ENCODE measurements around the gene PHLDB3. TPM values are rescaled to one million over a fixed set of nuclear protein-coding genes. Genes with fewer than 3 reads are reported as not detected.

Gene PHLDB3
- total RNA-seq, 1 experiment from 2014 or later: 29.0 TPM

DNA sequence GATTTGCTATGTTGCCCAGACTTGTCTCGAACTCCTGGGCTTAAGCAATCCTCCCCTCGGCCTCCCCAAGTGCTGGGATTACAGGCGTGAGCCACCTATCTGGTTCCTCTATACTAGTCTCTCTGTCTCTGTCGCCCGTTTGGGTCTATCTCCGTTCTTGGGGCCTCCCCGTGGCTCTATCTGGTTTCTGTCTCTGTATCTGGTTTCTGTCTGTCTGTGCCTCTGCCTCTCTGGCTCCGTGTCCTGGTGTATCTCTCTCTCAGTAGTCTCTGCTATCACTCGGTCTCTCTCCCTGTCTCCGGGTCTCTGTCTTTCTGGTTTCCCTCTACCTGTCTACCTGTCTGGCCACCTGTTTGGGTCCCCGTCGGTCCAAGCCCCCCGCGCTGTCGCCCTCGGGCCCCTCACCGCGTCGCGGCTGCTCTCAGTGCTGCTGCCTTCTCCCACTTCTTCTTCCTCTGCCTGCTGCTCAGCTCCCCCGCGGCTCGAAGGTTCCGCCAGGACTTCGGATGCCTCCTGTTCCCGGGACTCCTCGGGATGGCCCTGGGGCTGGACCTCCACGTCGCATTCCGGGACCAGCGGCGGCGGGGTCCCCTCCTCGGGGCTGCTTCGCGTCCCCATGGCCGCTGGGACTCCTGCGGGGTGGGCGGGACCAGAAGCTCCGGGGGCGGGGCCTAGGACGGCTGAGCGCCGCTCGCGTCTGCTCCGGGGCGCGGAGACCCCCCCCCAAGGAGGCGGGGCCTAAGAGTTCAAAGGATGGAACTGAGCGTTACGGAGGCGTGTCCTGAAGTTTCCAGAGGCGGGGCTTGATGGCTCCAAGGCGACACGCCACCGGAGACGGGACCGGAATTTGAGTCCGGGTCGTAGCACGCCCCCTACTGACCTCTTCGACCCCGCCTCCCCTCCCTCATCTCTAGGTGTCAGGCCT lies 783 bp downstream of the PHLDB3 start:
- Histone ChIP-seq H3K4me1 (ENCODE audit: insufficient read depth, low read length) (0 out of 2 replicates have a peak, but pooled peaks cover 9% of the 10 kb centered on the region), H2AFZ (ENCODE audit: low read length) (peak overlapping the region; percentile 99), H3K9me3 (ENCODE audit: low read length) (no peaks in the 10 kb centered on the region), H3K4me2 (ENCODE audit: low read length) (peak overlapping the region; percentile 97), H3K36me3 (ENCODE audit: low read depth, low read length) (no peaks in the 10 kb centered on the region), H3K79me2 (ENCODE audit: low read length) (no peaks in the 10 kb centered on the region), H4K20me1 (ENCODE audit: low read length) (no peaks in the 10 kb centered on the region), H3K27me3 (ENCODE audit: low read length) (no peaks in the 10 kb centered on the region), H3K9ac (ENCODE audit: low read length) (peak overlapping the region; percentile 69), H3F3A (ENCODE audit: low read length, unreplicated experiment) (no peaks in the 10 kb centered on the region), H3K9me2 (replicated peaks; ENCODE audit: low read length) (no peaks in the 10 kb centered on the region), H3K27ac (ENCODE audit: low read length) (no peak overlapping the region), H3K4me3 (ENCODE audit: low read length) (peak overlapping the region; percentile 84)
- ATAC-seq: peak; percentile 92
- no TSS peak for BruUV-seq (replicated peaks)
- intact Hi-C loops (cut with micrococcal nuclease): loop anchor here (5.0 kb wide), 2 partner anchors 41 to 56 kb away; no protein-coding TSS in a partner anchor
- ChIA-PET CTCF (interaction anchor here (0.5 to 1.9 kb wide), 6 partner anchors 16 to 1412 kb away, joined by 3 to 14 read pairs (median 4); no protein-coding TSS in a partner anchor), POLR2A (ENCODE audit: unreplicated experiment) (interaction anchor here (0.6 to 0.7 kb wide), 3 partner anchors 27 to 306 kb away, joined by 3 to 25 read pairs (median 6); partner anchors contain the start of gene PLAUR)
- DNase-seq: peak; percentile 91
- TF ChIP-seq, protein P1, sequence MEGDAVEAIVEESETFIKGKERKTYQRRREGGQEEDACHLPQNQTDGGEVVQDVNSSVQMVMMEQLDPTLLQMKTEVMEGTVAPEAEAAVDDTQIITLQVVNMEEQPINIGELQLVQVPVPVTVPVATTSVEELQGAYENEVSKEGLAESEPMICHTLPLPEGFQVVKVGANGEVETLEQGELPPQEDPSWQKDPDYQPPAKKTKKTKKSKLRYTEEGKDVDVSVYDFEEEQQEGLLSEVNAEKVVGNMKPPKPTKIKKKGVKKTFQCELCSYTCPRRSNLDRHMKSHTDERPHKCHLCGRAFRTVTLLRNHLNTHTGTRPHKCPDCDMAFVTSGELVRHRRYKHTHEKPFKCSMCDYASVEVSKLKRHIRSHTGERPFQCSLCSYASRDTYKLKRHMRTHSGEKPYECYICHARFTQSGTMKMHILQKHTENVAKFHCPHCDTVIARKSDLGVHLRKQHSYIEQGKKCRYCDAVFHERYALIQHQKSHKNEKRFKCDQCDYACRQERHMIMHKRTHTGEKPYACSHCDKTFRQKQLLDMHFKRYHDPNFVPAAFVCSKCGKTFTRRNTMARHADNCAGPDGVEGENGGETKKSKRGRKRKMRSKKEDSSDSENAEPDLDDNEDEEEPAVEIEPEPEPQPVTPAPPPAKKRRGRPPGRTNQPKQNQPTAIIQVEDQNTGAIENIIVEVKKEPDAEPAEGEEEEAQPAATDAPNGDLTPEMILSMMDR (conservative IDR thresholded peaks at IDR 0.05; ENCODE audit: low read depth, low read length): no peak; the same call in 1 of the 2 replicates
- TF ChIP-seq EZH2 (IDR thresholded peaks at IDR 0.05; ENCODE audit: low read length, unreplicated experiment) (no peak), EZH2phosphoT487 (IDR thresholded peaks at IDR 0.05; ENCODE audit: borderline replicate concordance, low read length) (no peak)

DNA sequence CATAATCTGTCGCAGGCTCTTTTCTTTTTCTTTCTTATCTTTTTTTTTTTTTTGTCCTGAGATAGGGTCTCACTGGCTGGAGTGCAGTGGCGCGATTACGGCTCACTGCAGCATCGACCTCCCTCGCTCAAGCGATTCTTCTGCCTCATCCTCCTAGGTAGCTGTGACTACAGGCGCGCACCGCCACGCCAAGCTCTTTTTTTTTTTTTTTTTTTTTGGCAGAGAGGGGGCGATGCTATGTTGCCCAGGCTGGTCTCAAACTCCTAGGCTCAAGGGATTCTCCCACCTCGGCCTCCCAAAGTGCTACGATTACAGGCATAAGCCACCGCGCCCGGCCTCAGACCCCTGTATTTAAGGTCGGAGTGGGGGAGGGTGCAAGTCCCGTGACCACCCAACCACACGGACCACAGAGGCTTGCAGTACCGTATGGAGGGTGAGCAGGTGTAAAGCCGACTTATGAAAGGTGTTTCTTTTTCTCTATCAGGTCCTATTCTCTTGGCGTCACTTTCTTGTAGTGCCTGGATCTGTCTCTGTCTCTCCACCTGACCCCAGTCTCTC lies 2.0 kb downstream of the PHLDB3 start:
- H3K27me3 ChIP-seq (ENCODE audit: low read length): no peaks in the 10 kb centered on the region
- no peak overlapping the region; the same call in 1 of the 2 replicates for H3K4me3 ChIP-seq (ENCODE audit: low read length)
- TF ChIP-seq, protein P1 (conservative IDR thresholded peaks at IDR 0.05; ENCODE audit: low read depth, low read length): no peak
- no peak for TF ChIP-seq EZH2phosphoT487 (IDR thresholded peaks at IDR 0.05; ENCODE audit: borderline replicate concordance, low read length)
- no peak for TF ChIP-seq EZH2 (IDR thresholded peaks at IDR 0.05; ENCODE audit: low read length, unreplicated experiment)

More for the DNA sequence above, 2.0 kb downstream of the PHLDB3 start:
- H3K4me2 ChIP-seq (ENCODE audit: low read length): peak overlapping the region; percentile 97; the same call in 1 of the 2 replicates
- no peaks in the 10 kb centered on the region for H3F3A ChIP-seq (ENCODE audit: low read length, unreplicated experiment)
- no peaks in the 10 kb centered on the region for H3K9me3 ChIP-seq (ENCODE audit: low read length)
- DNase-seq (no peak), ATAC-seq (no peak)
- H4K20me1 ChIP-seq (ENCODE audit: low read length): no peaks in the 10 kb centered on the region
- H3K9ac ChIP-seq (ENCODE audit: low read length): no peak overlapping the region
- 0 out of 2 replicates have a peak, but pooled peaks cover 9% of the 10 kb centered on the region for H3K4me1 ChIP-seq (ENCODE audit: insufficient read depth, low read length)
- no peak overlapping the region for H3K27ac ChIP-seq (ENCODE audit: low read length)
- no peak overlapping the region for H2AFZ ChIP-seq (ENCODE audit: low read length)
- BruUV-seq (replicated peaks): no TSS peak
- no peaks in the 10 kb centered on the region for H3K9me2 ChIP-seq (replicated peaks; ENCODE audit: low read length)
- POLR2A ChIA-PET (ENCODE audit: unreplicated experiment): no interaction called here
- H3K79me2 ChIP-seq (ENCODE audit: low read length): no peaks in the 10 kb centered on the region
- intact Hi-C loops (cut with micrococcal nuclease): loop anchor here (5.0 kb wide), 2 partner anchors 40 to 55 kb away; no protein-coding TSS in a partner anchor
- no peaks in the 10 kb centered on the region for H3K36me3 ChIP-seq (ENCODE audit: low read depth, low read length)
- CTCF ChIA-PET: interaction anchor here (0.6 kb wide), 1 partner anchor 40 kb away, joined by 4 read pairs; no protein-coding TSS in a partner anchor

Measured in PC-3 (cell line).